HG02885 (cell line): Measurements from ENCODE around the gene MEX3C.
A peak's percentile ranks its signal among the peaks of the same experiment; 100 is the strongest.

Source experiments
- ATAC-seq: cut with Tn5 transposase; IDR thresholded peaks from one replicate; pipeline ENCODE4 v1.9.1; 2021; ENCODE audit warnings: mild to moderate bottlenecking; ENCODE audit not compliant: unreplicated experiment, poor library complexity

MEX3C gene

DNA sequence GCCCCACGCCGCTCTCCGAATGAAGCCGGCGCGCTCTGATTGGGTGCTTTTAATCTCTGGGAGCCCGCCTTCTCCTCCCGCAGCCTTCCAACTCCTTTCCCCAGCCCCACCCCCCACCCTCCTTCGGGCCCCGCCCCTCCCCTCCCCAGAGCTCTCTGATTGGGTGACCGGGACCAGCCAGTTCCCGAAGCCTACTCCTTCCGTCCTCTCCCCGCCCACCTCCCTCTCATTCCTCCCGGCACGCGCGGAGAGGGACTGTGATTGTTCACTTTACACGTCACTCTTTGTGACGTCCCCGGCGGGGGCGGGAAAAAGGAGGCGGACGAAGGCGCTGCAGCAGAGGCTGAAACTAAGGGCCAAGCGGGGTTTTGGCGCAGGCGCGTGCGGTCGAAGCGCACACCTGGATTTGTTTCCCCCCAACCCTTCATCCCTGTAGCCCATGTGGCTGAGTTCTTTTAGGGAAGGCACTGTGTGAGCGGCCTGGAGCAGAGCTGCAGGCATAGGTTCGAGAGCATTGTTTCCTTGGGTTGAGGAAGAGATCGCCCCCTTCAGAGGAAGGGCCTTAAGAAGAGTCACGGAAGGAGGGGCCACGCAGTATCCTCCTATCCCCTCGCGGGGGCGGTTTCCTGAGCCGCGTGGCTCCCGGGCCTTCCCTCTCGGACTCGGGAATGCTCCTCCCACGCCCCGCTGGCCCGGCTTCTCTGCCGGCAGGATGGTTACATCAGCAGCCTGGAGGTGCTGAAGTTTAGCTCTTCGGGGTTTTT lies at the start of gene MEX3C:
Gene MEX3C, minus strand, starts transcription at position 21 of the 764 bp plus-strand sequence. CDS start 361 bp downstream, outside the sequence.
- ATAC-seq: peak; percentile 79

DNA sequence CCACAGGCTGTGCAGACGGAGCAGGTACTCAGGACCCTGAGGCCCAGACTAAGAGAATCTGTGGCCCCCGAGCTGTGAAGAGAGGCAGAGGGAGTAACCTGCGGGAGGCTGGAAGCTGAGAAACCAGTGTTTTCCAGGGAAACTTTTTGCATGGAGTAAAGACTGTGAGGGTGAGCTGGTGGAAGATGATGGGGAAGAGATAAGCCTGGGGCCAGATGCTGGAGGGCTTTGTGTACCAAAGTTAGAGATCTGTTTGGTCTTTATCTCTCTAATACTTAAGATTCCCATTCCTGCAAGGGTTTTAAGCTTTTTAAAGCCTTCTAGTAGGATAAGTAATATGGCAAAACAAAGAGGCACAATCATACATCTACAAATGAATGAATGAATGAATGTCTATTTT lies 43.7 kb upstream of the MEX3C start:
- ATAC-seq: no peak

DNA sequence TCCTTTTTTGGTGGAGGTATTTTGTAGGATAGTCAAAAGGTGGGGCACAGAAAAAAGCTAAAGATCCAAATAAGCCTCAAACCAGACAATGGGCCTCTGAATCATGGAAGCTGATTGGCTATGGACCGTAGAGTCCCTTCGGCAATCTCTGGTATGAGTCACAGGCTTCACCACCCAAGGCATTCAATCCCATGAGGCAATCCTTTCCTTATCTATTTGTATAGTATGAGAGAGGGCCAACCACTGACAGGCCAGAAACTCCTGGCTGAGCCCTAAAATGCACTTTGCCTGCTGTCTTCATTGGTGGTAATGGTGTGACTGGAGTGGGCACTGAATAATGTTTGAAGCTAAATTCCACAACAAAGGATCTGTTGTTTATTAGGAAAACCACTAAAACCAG lies 38.7 kb upstream of the MEX3C start:
- no peak for ATAC-seq

DNA sequence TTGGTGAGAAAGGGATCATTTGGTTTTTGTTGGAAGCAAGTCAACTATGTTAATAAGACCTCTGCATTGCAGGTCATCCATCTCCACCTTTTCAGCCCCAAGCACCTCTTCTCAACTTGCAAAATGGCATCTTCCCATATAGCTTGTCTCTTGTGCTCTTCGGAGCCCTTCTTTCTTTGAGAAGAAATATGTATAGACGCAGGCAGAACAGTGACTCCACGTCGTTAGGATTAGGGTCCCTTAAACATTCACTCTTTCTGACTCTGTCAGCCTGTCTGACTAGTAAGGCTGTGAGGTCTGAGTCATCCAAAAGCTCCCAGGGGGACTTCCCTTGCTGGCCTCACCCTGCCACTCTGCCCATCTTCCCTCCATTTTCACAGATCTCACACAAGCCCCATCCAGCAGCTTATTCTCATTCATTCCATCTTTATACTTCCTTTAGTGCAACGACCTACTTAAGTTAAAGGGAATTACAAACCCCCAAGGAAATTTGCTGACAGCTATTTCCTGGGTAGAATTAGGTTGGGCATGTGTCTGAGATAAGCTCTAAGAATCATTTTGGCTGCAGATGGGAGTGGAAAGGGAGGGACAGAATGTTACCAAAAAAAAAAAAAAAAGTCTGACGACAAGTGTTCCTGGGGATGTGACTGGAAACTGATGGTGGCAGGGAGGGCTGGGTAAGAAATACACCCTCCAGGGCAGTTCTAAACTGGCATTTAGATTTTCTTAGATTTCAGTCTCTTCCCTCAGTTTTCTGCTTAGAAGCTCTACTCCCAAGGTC lies 37.7 kb upstream of the MEX3C start:
- ATAC-seq: peak; percentile 82

DNA sequence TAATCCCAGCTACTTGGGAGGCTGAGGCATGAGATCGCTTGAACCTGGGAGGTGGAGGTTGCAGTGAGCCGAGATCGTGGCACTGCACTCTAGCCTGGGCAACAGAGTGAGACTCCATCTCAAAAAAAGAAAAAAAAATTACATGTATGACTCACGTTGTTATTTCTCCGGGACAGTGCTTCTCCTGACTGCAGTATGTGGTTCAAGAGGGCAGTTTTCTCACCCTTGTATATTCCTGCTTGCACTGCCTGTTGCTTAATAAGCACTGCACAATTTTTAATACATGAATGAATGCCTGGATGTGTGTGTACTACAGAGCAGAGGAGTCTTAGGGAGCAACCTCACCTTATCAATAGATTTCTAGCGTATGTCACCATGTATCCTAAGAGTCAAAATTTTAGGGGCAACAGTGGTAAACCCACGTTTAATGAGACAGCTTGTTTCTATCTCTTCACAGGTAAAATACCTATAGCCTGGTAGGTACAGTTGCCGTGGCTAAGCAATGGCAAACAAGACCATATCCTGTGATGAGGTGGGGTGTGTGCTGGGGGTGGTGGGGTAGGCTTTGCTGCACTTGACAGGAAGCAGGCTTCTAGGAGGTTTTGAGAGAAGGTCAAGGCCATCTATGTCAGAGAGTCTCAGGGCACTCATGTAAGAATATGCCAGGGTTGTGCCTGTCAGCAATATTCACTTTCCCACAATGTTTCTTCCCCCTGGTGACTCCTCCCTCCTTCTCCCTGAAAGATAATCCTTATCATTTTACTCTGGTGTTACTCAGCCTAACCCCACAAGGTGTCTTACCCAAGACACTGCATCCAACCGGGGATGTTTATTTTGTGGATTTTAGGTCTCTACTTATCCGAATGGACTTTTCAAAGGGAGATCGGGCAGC lies 36.9 kb upstream of the MEX3C start:
- ATAC-seq: no peak

DNA sequence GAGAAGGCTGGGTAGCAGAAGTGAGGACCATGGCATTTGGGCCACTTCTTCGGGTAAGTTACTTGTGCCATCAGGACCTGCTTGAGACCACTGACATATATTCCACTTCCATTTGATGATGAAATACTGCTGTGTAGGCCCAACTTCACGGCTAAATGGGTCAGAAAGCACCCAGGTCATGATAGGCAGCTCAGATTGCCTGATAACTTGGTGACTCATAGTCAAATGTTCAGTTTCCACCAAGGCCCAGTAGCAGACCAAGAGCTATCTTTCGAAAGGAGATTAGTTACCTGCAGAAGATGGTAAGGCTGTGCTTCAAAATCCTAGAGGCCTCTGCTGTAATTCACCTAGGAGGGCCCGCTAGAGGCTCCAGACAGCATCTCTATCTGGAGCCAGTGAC lies 31.8 kb upstream of the MEX3C start:
- ATAC-seq: no peak

DNA sequence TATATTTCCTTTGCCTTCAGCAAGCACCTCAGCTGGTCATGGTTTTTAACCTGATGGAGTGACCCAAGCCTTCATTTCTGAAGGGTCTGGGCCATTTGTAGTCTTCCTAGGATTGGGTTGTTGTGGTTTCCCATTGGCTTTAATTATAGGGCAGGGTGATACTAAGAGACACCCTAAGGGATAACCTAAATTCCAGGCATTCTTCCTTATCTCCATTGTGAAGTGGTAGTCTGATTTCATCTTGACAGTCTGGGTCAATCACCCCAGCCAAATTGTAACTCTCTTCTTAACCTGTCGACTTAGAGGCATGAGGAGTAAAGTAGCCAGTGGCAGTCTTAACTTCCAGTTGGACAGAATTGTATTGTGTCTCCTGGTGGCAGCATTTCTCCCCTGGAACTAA lies 30.2 kb upstream of the MEX3C start:
- ATAC-seq: no peak

DNA sequence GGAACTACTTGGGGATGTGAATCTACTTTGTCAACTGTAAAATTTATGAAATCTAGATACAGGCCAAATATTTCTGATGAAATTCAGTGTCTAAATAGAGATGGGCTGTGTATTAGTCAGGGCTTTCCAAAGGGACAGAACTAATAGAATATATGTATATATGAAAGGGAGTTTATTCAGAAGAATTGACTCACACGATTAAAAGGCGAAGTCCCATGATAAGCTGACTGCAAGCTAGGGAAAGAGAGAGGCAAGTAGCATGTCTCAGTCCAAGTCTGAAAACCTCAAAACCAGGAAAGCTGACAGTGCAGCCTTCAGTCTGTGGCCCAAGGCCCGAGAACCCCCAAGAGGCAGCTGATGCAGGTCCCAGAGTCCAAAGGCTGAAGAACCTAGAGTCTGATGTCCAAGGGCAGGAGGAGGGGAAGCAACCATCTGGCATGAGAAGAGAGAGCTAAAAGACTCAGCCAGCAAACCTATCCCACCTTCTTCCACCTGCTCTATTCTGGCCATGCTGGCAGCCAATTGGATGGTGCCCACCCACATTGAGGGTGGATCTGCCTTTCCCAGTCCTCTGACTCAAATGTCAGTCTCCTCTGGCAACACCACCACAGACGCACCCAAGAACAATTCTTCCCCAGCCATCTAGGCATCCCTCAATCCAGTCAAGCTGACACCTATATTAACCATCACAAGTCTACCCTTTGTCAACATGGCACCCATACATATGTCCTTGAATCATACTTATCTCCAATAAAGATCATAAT lies 29.3 kb upstream of the MEX3C start:
- no peak for ATAC-seq

DNA sequence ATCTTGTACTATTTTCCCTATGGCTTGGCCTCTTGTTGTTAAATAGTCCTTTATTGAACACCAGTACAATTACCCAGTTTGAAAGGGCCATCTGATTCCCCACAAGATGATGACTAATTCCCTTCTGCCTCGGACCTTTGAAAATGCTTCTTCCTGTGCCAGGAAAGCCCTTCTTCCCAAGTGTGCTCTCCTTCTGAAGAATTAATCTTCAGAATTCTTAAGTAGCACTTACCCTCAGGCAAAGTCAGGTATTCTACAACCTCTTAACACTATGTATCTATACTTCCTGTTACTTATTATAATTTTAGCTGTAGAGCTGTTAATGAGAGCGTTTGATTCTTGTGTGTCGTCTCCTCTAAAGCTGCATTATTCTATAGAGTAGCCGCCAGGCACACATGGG lies 28.6 kb upstream of the MEX3C start:
- ATAC-seq: no peak

DNA sequence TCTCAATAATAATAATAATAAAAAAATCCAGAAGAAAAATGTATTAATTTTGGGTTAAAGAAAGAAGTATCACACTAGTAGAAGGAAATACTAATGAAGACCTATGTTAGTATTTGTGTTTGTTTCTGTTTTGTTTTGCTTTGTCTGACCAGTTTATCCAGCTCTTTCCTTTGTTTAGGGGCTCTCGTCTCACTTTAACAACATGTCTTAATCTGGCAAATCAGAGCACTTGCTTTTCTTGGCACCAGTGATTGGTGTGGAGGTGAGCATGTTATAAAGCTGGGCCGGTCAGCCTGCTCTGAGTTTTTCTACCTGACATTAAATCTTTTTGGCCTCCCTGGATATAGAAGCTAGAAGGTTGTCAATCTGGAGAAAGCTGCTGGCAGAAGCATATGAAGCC lies 15.1 kb upstream of the MEX3C start:
- ATAC-seq: no peak

DNA sequence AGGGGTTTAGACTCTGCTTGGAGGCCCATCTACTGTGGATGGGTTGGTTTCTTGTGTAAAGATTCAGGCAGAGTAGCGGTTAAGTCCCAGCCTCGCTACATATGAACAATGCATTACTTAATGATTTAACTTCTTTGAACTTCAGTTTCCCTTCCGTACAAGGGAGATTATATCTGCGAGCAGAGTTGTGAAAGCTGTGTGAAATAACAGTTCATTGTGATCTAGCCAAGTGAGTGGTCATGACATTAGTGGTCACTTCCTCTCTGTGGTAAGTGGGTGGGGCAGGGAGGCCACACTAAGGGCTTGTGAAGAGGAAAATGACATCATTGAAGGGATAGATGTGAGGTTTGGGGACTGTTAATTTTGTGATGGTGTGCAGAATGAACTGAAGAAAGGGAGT lies 14.1 kb upstream of the MEX3C start:
- ATAC-seq: peak; percentile 99

DNA sequence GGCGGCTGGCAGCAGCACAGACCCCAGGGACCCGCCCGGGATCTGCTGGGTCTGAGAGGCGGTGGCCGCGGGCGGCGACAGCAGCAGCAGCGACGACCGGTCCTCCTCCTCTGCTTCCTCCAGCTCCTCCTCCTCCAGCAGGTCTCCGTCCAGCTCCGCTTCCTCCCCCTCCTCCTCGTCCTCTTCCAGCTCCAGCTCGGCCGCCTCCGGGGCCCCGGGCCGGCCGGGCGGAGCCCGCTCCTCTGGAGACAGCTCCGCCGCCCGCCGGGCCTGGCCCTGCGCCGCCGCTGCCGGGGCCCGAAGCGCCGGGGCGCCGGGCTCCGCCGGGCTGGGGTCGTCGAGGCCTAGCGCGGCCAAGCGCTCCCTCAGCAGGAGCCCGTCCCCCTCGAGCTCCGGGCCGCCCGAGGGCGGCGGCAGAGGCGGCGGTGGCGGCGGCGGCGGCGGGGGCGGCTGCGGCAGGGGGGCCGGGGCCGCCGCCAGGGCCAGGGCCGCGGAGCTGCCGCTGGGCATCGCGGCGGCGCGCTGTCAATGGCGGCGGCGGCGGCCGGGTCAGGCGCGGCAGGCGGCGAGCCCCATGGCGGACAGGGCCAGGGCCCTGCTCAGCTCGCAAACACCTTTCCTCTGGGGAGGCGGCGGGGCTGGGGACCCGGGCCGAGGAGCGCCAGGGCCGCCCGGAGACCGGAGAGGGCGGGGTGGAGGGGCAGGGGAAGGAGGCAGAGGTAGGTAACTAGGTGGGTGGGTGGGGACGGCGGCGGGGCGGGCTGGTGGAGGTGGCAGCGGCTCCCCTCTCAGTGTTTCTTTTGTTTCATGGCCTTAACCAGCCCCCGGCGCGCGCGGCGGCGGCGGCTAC lies 445 bp downstream of the MEX3C start:
- ATAC-seq: peak; percentile 16

DNA sequence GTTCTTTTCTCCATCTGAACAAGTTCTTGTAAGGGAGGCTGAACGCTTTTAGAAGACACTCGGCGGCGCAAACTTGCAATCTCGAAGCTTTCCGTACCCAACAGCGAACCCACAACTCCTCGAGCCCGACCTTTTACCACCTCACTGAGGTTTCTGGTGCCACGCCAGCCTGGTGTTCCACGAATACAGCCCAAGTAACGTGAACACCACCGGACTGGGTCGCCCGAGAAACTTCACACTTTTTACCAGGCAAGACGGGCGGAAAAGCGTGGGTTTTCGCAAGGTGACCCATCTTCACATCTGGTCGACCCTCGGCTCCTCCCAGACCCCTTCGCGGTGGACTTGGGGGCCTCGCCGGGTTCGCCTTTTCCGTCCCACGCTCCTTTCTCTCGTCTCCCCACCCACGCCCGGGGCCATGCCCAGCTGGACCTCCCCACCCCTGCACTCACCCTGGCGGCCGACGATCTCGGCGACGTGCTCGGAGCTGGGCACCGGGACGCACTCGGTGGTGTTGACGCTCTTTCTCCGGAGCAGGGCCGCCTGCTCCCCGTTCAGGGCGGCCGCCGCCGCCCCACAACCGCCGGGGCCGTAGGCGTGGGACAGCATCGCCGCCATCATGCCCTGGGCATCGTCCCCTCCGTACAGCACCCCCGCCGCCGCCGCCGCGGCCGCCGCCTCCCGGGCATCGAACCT lies 1.2 kb downstream of the MEX3C start:
- peak; percentile 5 for ATAC-seq

DNA sequence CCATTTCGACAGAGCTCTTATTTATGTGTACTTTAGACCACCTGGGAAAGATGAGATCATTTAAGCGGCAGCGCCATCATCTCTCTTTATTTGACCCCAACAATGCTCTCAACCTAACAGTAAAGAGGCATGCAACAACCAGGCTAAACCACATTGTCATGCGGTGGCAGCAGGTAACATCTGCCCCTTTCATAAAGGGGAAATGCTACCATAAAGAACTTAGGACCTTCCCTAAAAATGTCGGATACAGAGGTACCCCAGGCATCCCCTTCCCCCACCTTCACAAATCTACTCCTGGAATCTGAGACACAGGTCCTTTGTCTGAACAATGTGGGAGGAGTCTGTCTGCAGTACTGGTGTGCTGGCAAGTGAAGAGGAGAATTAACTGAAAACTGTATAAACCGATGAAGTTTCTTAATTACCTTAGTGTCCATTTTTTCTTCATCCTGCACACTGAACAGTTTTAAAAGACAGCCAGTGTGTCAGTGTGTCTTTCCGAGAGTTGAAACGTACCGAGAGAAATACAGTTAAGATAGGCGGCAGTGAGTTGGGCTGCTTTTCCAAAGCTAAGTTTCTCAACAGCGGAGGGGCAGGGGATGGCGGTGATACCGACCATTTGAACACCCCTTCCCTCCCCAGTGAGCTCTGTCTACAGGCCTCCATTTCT lies 1.9 kb downstream of the MEX3C start:
- ATAC-seq: no peak

DNA sequence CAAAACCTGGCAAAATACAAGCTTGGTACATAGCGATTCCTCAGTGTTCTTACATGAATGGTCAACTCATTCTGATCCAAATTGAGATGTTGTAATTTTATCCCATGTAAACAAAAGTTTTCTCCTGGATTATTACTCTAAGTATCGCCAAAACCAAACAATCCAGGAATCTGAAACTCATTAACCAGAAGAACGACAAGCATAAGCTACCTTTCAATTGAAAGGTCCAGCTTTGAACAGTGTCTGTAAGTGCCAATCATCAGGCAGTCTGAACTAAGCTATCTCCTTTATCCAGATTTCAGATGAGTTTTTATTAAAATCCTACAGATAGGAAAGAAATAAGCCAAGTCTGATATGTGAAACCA lies 2.4 kb downstream of the MEX3C start:
- no peak for ATAC-seq

DNA sequence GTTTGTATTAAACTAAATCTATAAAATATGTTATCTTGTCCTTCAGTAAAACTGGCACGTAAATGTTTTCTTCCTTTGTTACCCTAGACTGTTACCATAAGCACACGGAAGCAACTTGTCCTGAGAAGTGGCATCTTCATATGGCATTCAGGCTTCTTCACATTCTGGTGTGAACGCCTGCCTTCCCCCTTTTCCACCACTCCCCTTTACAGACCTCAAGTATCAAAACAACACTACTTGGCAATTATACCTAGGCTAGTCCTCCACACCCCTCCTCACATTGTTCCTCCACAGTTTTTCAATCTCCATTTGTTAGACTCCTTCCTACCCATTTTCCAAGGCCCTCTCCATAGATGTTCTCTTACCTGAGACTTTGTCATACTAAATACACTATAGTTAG lies 2.9 kb downstream of the MEX3C start:
- no peak for ATAC-seq

DNA sequence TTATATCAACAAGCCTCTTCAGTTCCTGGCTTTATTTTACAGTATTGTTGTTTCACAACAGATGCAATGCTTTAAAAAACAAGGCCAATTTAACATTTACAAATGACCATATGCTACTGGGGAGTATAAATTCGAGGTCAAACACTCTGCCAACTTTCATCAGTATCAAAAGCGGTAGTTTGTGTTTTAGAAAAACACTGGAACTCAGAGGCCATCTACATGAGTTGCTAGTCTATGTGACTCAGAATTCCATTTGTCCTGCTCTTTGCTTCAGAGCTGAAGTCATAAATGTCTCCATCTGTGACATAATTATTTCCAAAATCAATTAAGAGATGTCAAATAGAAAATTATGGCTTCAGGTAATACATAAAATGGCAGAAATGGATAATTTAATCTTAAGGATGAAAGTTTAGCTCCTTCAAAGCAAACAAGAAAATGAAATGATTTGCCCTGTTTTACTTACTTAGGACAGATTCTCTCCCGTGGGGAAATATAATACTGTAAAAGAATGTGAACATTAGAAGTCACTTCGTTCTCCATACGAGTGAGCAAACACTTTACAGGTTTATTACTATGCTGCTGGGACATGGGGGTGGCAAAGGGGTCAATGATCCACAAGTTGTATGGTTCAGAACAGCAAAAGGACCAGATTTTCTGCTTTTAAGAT lies 3.7 kb downstream of the MEX3C start:
- ATAC-seq: no peak

DNA sequence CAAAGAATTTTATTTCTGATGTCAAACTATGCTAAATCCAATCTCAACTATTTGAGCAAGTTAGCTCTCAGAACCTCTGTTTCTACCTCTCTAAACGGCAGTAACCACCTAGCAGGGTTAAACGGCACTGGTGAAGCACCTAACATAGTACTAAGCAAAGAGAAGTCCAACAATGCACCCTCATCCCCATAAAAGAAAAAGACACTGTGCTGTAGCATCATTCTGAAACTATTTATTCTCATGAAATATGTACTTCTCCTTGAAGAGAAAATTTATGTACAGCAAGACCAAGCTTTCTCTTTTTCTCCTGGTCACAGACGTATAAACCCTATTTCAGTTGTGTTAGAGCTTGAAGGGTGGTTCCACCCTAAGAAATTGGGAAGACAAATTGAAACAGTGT lies 4.8 kb downstream of the MEX3C start:
- ATAC-seq: no peak
